ENCODE data around the gene SYNPO. TPM values are rescaled to one million over a fixed set of nuclear protein-coding genes. Genes with fewer than 3 reads are reported as not detected.

The SYNPO gene
- total RNA-seq, 2 experiments from 2014 or later, result 0.10 to 0.14 TPM

DNA sequence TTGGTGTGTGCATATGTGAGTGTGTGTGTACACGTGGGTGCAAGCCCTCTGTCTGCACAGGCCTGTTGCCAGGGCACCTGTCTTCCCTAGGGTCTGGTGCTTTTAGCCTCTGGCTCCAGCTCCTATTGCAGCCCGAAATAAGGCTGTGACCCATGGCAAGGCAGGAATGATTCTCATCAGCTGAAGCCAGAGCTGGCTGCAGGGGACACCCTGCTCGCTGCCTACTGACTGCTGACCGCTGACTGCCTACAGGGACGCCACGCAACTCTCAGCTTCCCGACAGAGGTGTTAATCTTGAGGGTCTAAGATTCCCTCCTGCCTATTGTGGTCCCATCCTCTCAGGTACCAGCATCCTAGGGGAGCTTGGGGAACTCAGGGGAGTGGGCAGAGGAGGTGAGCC, 20.6 kb downstream of the SYNPO start, which contains the start of gene MYOZ3:
MYOZ3 (plus strand) TSS at position 166 of the 400 bp plus-strand sequence. CDS start 1,691 bp downstream, outside the sequence.
- CTCF ChIA-PET, result interaction anchor here (1.1 kb wide), 1 partner anchor 101 kb away, joined by 4 read pairs; no protein-coding TSS in a partner anchor
- intact Hi-C loops (cut with micrococcal nuclease), result no loop called here
- H3K9me3 Mint-ChIP-seq, result no peaks in the 10 kb centered on the region
- H3K27ac Mint-ChIP-seq, result no peak within 1 kb of the TSS
- H3K36me3 Mint-ChIP-seq, result no peaks in the 10 kb centered on the region
- no peak for DNase-seq
- H3K27me3 Mint-ChIP-seq, result peaks cover 5% of the 10 kb centered on the region
- H3K4me3 Mint-ChIP-seq, result no peak within 1 kb of the TSS
- no peaks in the 10 kb centered on the region for H3K4me1 Mint-ChIP-seq (ENCODE audit: low read depth)
- POLR2A ChIA-PET, result no interaction called here

DNA sequence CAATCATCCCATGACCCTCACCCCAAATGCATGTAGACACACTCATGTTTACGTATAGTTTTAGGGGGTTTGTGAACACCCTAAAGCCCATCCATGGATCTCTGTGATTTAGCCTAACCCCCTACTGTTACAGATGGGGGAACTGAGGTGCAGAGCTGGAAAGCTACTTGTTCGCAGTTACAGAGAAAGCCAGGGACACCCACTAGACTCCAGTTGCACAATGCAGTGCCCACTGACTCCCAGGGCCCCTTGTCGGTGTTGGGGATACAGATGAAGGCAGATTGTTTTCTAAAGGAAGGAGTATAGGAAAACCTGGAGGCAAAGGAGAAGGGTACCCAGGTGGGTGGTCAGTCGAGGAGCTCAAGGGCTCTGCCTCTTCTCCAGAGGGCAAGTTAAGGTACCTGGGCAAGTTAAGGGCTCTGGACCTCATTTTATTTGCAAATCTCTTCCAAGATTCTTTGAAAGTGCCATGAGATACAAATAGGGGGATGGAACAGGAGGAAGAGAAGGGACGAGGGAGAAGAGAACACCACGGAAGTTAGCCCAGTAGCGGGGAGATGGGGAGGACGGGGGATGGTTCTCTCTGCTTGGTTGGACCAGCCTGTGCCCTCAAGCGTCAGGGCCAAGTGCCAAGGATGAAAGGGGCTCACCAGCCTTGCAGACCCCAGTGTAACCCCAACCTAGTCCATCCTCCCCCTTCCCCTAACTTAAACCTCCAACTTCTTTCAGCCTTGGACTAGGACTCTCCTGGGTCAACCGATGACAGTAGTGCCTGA, 21.5 kb downstream of the SYNPO start:
- DNase-seq, result no peak
- CTCF ChIA-PET, result no interaction called here
- no peak overlapping the region for H3K27ac Mint-ChIP-seq

DNA sequence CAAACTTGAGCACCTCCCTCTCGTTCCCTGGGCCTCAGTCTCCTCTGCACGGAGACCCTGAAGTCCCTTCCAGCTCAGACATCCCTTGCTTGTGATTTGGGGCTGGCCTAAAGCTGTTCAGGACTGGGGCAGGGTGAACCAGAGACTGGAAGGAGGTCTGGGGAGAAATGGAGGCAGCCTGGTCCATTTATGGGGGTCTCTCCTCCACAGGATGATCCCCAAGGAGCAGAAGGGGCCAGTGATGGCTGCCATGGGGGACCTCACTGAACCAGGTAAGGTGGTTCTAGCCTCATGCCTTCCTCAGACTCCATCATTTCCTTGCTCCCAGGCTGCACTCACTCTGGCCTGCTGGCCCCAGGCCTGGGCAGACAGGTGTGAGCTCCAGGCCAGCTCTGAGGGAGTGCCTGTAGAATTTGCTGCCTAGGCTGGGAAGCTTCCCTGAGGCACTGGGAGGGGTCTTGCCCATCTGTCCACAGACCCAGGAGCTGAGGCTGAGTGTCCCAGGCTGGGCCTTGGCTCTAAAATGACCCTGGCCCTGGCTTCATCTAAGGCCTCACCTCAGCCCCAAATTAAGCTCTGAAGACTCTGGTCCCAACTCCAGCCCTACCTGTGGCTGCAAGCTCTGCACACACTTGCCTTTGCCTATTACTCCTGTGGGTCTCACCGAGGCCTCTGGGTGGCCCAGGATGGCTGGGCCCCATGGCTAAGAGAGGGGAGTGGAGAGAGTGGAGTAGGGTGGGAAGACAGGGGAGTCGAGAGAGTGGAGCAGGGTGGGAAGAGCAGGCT, 22.5 kb downstream of the SYNPO start:
- POLR2A ChIA-PET, result interaction anchor here (1.2 kb wide), 1 partner anchor 213 kb away, joined by 4 read pairs; no protein-coding TSS in a partner anchor
- H3K27me3 Mint-ChIP-seq, result peaks cover 5% of the 10 kb centered on the region
- no peak overlapping the region for H3K27ac Mint-ChIP-seq
- H3K4me3 Mint-ChIP-seq, result no peak overlapping the region
- CTCF ChIA-PET, result interaction anchor here (1.1 kb wide), 1 partner anchor 9 kb away, joined by 3 read pairs; no protein-coding TSS in a partner anchor
- H3K36me3 Mint-ChIP-seq, result no peaks in the 10 kb centered on the region
- H3K4me1 Mint-ChIP-seq (ENCODE audit: low read depth), result no peaks in the 10 kb centered on the region
- H3K9me3 Mint-ChIP-seq, result no peaks in the 10 kb centered on the region
- intact Hi-C loops (cut with micrococcal nuclease), result no loop called here
- DNase-seq, result no peak

More for the DNA sequence above, 21.5 kb downstream of the SYNPO start:
- Mint-ChIP-seq H3K4me3 (no peak overlapping the region), H3K4me1 (ENCODE audit: low read depth) (no peaks in the 10 kb centered on the region), H3K27me3 (peaks cover 5% of the 10 kb centered on the region), H3K9me3 (no peaks in the 10 kb centered on the region), H3K36me3 (no peaks in the 10 kb centered on the region)
- POLR2A ChIA-PET, result no interaction called here
- intact Hi-C loops (cut with micrococcal nuclease), result no loop called here

GRCh38 chr5:150663936-150664335, 23.5 kb downstream of the SYNPO start:
- intact Hi-C loops (cut with micrococcal nuclease), result no loop called here
- no peak for DNase-seq
- Mint-ChIP-seq H3K27ac (no peak overlapping the region), H3K4me1 (ENCODE audit: low read depth) (no peaks in the 10 kb centered on the region), H3K4me3 (no peak overlapping the region), H3K9me3 (no peaks in the 10 kb centered on the region), H3K36me3 (no peaks in the 10 kb centered on the region), H3K27me3 (peaks cover 5% of the 10 kb centered on the region)
- ChIA-PET POLR2A (interaction anchor here (1.2 kb wide), 1 partner anchor 214 kb away, joined by 4 read pairs; no protein-coding TSS in a partner anchor), CTCF (interaction anchor here (1.1 kb wide), 1 partner anchor 10 kb away, joined by 3 read pairs; no protein-coding TSS in a partner anchor)

GRCh38 chr5:150665044-150665443, 24.6 kb downstream of the SYNPO start:
- no peak for DNase-seq
- Mint-ChIP-seq H3K4me3 (no peak overlapping the region), H3K4me1 (ENCODE audit: low read depth) (no peaks in the 10 kb centered on the region), H3K27ac (no peak overlapping the region), H3K9me3 (no peaks in the 10 kb centered on the region), H3K36me3 (no peaks in the 10 kb centered on the region), H3K27me3 (peaks cover 8% of the 10 kb centered on the region)
- POLR2A ChIA-PET, result no interaction called here
- CTCF ChIA-PET, result interaction anchor here (0.6 kb wide), 1 partner anchor 178 kb away, joined by 3 read pairs; no protein-coding TSS in a partner anchor
- intact Hi-C loops (cut with micrococcal nuclease), result no loop called here

DNA sequence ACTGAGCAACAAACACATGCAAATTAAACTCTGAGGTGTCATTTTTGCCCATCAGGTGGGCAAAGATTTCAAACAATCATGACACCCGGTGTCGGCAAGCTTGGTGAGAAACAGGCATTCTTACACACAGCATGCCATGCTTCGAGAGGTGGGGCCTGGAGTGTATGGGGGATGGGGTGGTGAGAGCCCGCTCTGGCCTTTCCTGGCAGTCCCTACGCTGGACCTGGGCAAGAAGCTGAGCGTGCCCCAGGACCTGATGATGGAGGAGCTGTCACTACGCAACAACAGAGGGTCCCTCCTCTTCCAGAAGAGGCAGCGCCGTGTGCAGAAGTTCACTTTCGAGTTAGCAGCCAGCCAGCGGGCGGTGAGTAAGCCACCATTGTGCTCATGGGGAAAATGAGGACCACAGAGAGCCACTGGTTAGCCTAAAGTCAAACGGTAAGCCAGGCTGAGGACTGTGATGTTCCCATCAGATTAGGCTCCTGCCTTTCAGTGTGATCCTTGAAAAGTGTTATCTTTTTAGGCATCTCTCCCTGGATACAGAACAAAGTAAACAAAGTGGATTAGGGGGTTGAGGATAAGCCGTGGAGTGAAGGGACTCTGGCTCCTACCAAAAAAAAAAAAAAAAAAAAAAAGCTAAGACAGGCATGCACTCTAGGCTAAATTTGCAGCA, 30.0 kb downstream of the SYNPO start:
- H3K36me3 Mint-ChIP-seq, result no peaks in the 10 kb centered on the region
- H3K4me3 Mint-ChIP-seq, result no peak overlapping the region
- peaks cover 18% of the 10 kb centered on the region for H3K27me3 Mint-ChIP-seq
- DNase-seq, result no peak
- no peak overlapping the region for H3K27ac Mint-ChIP-seq
- intact Hi-C loops (cut with micrococcal nuclease), result no loop called here
- ChIA-PET CTCF (interaction anchor here (0.7 kb wide), 1 partner anchor 15 kb away, joined by 3 read pairs; no protein-coding TSS in a partner anchor), POLR2A (no interaction called here)
- no peaks in the 10 kb centered on the region for H3K9me3 Mint-ChIP-seq
- no peaks in the 10 kb centered on the region for H3K4me1 Mint-ChIP-seq (ENCODE audit: low read depth)

GRCh38 chr5:150670948-150671310, 30.5 kb downstream of the SYNPO start:
- no peaks in the 10 kb centered on the region for H3K4me1 Mint-ChIP-seq (ENCODE audit: low read depth)
- peaks cover 18% of the 10 kb centered on the region for H3K27me3 Mint-ChIP-seq
- ChIA-PET POLR2A (no interaction called here), CTCF (interaction anchor here (0.7 to 0.9 kb wide), 2 partner anchors 12 to 109 kb away, joined by 3 read pairs; no protein-coding TSS in a partner anchor)
- DNase-seq, result no peak
- intact Hi-C loops (cut with micrococcal nuclease), result no loop called here
- no peaks in the 10 kb centered on the region for H3K9me3 Mint-ChIP-seq
- no peaks in the 10 kb centered on the region for H3K36me3 Mint-ChIP-seq
- peak overlapping the region; percentile 17 for H3K4me3 Mint-ChIP-seq
- H3K27ac Mint-ChIP-seq, result no peak overlapping the region

GRCh38 chr5:150671509-150672236, 31.2 kb downstream of the SYNPO start:
- H3K36me3 Mint-ChIP-seq, result no peaks in the 10 kb centered on the region
- H3K27ac Mint-ChIP-seq, result no peak overlapping the region
- H3K27me3 Mint-ChIP-seq, result peaks cover 18% of the 10 kb centered on the region
- H3K4me3 Mint-ChIP-seq, result peak overlapping the region; percentile 68
- peak; percentile 35 for DNase-seq
- CTCF ChIA-PET, result interaction anchor here (0.7 to 1.3 kb wide), 4 partner anchors 13 to 110 kb away, joined by 3 to 5 read pairs (median 4); no protein-coding TSS in a partner anchor
- no peaks in the 10 kb centered on the region for H3K4me1 Mint-ChIP-seq (ENCODE audit: low read depth)
- intact Hi-C loops (cut with micrococcal nuclease), result no loop called here
- no peaks in the 10 kb centered on the region for H3K9me3 Mint-ChIP-seq
- POLR2A ChIA-PET, result no interaction called here

DNA sequence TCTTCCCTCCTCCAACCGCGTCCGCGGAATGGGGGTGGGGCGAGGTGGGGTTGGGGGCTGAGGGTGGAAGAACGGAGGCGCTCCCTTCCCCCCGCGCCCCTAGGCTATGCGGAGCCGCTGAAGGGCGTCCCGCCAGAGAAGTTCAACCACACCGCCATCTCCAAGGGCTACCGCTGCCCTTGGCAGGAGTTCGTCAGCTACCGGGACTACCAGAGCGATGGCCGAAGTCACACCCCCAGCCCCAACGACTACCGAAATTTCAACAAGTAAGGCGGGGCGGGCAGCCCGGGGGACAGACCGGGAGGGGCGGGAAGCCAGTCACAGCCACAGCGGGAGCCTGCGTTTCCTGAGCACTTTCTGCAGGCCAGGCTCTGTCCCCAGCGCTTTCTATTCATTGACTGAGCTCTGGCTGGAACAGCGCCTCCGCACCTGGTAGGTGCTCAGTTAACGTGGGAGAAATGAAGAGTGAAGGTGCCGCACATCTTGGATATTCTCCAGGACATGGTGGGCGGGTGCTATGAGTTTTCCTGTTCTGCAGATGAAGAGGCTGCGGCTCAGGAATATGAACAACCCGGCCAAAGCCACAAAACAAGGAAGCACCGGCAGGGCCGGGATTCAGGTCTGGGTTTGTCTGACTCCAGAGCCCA, 31.9 kb downstream of the SYNPO start:
- Mint-ChIP-seq H3K27ac (no peak overlapping the region), H3K36me3 (no peaks in the 10 kb centered on the region), H3K4me1 (ENCODE audit: low read depth) (no peaks in the 10 kb centered on the region), H3K4me3 (peak overlapping the region; percentile 68), H3K9me3 (no peaks in the 10 kb centered on the region), H3K27me3 (peaks cover 18% of the 10 kb centered on the region)
- CTCF ChIA-PET, result interaction anchor here (0.6 to 1.3 kb wide), 3 partner anchors 15 to 126 kb away, joined by 3 to 5 read pairs (median 4); no protein-coding TSS in a partner anchor
- POLR2A ChIA-PET, result interaction anchor here (1.2 kb wide), 1 partner anchor 21 kb away, joined by 3 read pairs; no protein-coding TSS in a partner anchor
- intact Hi-C loops (cut with micrococcal nuclease), result no loop called here
- DNase-seq, result peak; percentile 46

- intact Hi-C loops (cut with micrococcal nuclease), result no loop called here
- peak overlapping the region; percentile 68 for H3K4me3 Mint-ChIP-seq
- H3K27me3 Mint-ChIP-seq, result peaks cover 18% of the 10 kb centered on the region
- ChIA-PET CTCF (interaction anchor here (0.6 to 1.3 kb wide), 3 partner anchors 15 to 127 kb away, joined by 3 to 5 read pairs (median 3); partner anchors contain the start of gene RBM22), POLR2A (interaction anchor here (1.2 kb wide), 1 partner anchor 21 kb away, joined by 3 read pairs; no protein-coding TSS in a partner anchor)
- H3K27ac Mint-ChIP-seq, result no peak overlapping the region
- no peak for DNase-seq
- no peaks in the 10 kb centered on the region for H3K9me3 Mint-ChIP-seq
- H3K36me3 Mint-ChIP-seq, result no peaks in the 10 kb centered on the region
- no peaks in the 10 kb centered on the region for H3K4me1 Mint-ChIP-seq (ENCODE audit: low read depth)
These were observed 32.4 kb downstream of the SYNPO start for GRCh38 chr5:150672884-150673275.

DNA sequence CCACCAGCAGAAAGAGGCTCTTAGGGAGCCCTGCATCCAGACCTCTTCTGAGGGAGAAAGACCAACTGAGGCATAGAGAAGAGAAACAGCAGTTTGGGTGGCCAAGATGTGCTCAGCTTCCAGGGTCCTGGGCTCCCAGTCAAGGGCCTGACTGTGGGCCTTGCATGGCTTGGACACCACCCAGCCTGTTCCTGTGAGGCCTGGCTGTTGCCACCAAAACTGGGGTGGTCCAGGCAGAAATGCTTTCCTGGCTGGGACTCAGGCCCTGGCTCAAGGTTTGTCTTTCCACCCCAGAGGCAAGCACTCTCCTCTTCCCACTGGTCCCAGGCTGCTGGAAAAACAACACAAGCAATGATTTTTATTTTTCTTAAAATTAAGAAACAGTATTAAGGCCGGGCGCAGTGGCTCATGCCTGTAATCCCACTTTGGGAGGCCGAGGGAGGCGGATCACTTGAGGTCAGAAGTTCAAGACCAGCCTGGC, 33.9 kb downstream of the SYNPO start:
- POLR2A ChIA-PET, result no interaction called here
- Mint-ChIP-seq H3K4me3 (no peak overlapping the region), H3K9me3 (no peaks in the 10 kb centered on the region), H3K27ac (no peak overlapping the region), H3K27me3 (peaks cover 18% of the 10 kb centered on the region), H3K36me3 (no peaks in the 10 kb centered on the region), H3K4me1 (ENCODE audit: low read depth) (no peaks in the 10 kb centered on the region)
- CTCF ChIA-PET, result no interaction called here
- no peak for DNase-seq
- intact Hi-C loops (cut with micrococcal nuclease), result no loop called here

All from activated CD4-positive, alpha-beta memory T cell treated with anti-CD3 and anti-CD28 coated beads for 36 hours (primary cell).